PFSK-1 (cell line): Measurements from ENCODE around the gene TMEM273.

ENCODE experiments used
- POLR2AphosphoS5 ChIP-seq: IDR thresholded peaks from 2 replicates; pipeline ENCODE4 v1.6.1; 2012; ENCODE audit warnings: low read depth, mild to moderate bottlenecking, control low read depth, low read length, moderate library complexity
- REST ChIP-seq, 2 experiments: IDR thresholded peaks; 2 replicates each; pipeline versions ENCODE4 v1.6.1 to v1.8.0; 2011 to 2012; ENCODE audit warnings: low read depth in 2 of 2, low read length in 2 of 2, control low read depth in 1 of 2, inconsistent platforms in 1 of 2, mild to moderate bottlenecking in 1 of 2, moderate library complexity in 1 of 2; ENCODE audit not compliant: insufficient read depth in 1 of 2
- TAF1 ChIP-seq: IDR thresholded peaks from 2 replicates; pipeline ENCODE4 v1.6.1; 2012; ENCODE audit warnings: low read length, control low read depth, borderline replicate concordance; ENCODE audit not compliant: insufficient read depth

- no peak for TF ChIP-seq POLR2AphosphoS5
- no peak for TF ChIP-seq REST (IDR thresholded peaks at IDR 0.05; ENCODE audit: insufficient read depth in 1 of 2, low read depth in 2 of 2, low read length in 2 of 2)
- TF ChIP-seq TAF1 = no peak
Measured at GRCh38 chr10:49134327-49134726, 53.9 kb downstream of the TMEM273 start.
